Ishikawa (cell line): Measurements from ENCODE around the gene RBPJ.

Experiments used
- CEBPB ChIP-seq: IDR thresholded peaks from 2 replicates; pipeline ENCODE4 v1.6.1; 2012
- CREB1 ChIP-seq: IDR thresholded peaks from 2 replicates; pipeline ENCODE4 v1.6.1; 2012; ENCODE audit warnings: low read depth
- EGR1 ChIP-seq: IDR thresholded peaks from 2 replicates; pipeline ENCODE4 v1.6.1; 2012
- EP300 ChIP-seq: IDR thresholded peaks from 2 replicates; pipeline ENCODE4 v1.6.1; 2012; ENCODE audit warnings: borderline replicate concordance
- FOXM1 ChIP-seq: IDR thresholded peaks from 2 replicates; pipeline ENCODE4 v1.6.1; 2012; ENCODE audit warnings: low read depth, borderline replicate concordance
- NFIC ChIP-seq: IDR thresholded peaks from 2 replicates; pipeline ENCODE4 v1.6.1; 2012
- RAD21 ChIP-seq: IDR thresholded peaks from 2 replicates; pipeline ENCODE4 v1.6.1; 2012; ENCODE audit warnings: low read depth
- TAF1 ChIP-seq: IDR thresholded peaks from 2 replicates; pipeline ENCODE4 v1.6.1; 2012; ENCODE audit warnings: low read depth, mild to moderate bottlenecking
- TCF12 ChIP-seq: IDR thresholded peaks from 2 replicates; pipeline ENCODE4 v1.6.1; 2012; ENCODE audit warnings: low read depth
- TEAD4 ChIP-seq: IDR thresholded peaks from 2 replicates; pipeline ENCODE4 v1.6.1; 2012
- YY1 ChIP-seq: IDR thresholded peaks from 2 replicates; pipeline ENCODE4 v1.6.1; 2012; ENCODE audit warnings: low read depth
- ZBTB7A ChIP-seq: IDR thresholded peaks from 2 replicates; pipeline ENCODE4 v1.6.1; 2012; ENCODE audit warnings: low read depth
- TF ChIP-seq, protein P1 (sequence below): IDR thresholded peaks from 2 replicates; pipeline ENCODE4 v1.6.1; 2012
- TF ChIP-seq, protein P2 (sequence below): IDR thresholded peaks from 2 replicates; pipeline ENCODE4 v1.6.1; 2012
- TF ChIP-seq, protein P3 (sequence below): IDR thresholded peaks from 2 replicates; pipeline ENCODE4 v1.6.1; 2012; ENCODE audit warnings: low read depth, mild to moderate bottlenecking

The RBPJ gene

DNA sequence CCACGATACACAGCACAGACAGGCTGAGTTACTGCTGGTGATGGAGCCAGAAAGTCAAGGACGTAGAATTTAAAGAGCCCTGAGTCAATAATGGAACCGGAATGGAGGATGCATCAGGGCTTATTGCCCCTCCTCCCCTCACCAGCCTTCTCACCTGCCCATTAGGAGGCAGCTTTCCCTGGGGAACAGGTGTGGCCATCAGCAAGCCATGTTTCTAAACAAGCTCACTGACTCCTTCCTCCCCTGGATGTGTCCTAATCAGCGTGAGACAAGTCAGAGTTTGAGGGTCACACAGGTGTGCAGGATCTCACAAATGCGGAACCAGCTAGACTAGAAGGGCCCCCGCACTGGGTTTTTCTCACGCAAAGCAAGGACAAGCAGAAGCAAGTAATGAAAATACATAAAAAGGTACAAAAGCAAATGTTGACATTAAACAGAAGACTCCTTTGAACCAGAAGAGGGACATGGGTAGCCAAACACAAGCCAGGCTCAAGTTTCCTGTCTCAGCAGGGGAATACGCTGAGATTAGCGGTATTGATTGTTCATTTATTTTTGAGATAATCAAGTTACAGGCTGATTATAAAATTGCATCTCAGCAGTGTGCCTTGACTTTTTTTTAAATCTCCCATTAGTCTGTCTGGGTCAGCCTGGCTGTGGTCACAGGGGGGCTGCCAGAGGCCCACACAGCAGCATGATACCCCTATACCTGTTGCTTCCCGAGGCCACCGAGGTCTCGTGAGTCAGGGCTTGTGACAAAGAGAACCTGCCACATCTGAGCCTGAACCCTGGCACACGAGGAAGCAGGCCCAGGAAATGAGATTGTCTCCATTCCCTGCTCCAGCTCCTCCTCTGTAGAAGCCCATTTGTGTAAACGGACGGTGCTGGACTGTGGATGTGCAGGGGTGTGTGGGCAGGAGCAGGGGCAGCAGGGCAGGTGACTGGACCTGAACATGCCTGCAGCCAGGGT, 132.0 kb downstream of the RBPJ start:
- TF ChIP-seq EGR1: no peak
- TF ChIP-seq, protein P1, sequence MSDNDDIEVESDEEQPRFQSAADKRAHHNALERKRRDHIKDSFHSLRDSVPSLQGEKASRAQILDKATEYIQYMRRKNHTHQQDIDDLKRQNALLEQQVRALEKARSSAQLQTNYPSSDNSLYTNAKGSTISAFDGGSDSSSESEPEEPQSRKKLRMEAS: no peak
- no peak for TF ChIP-seq TAF1
- TF ChIP-seq FOXM1: no peak
- no peak for TF ChIP-seq TCF12
- no peak for TF ChIP-seq RAD21

DNA sequence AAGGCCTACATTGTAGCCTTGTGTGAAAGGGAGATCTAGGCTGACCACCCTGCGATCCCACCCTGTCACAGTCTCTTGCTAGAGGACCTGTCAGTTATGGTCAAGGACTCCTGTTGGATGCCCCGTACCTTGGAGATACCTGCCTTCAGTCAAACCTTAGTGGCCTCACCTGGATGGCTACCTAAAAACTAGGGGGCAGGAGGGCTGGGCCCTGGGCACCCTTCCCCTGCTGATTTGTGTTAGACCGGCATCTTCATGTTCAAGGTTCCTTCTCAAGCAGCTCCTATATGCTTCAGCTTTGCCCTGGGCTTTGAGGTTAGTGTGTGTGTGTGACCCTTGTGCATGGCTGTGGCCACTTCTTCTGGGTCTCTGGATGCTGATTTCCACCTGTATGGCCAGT, 134.1 kb downstream of the RBPJ start:
- TF ChIP-seq NFIC (no peak), CREB1 (no peak), TAF1 (no peak), CEBPB (no peak), YY1 (no peak), ZBTB7A (no peak), FOXM1 (no peak), RAD21 (no peak), EGR1 (no peak), TCF12 (no peak), EP300 (no peak), TEAD4 (no peak)
- TF ChIP-seq, protein P2, sequence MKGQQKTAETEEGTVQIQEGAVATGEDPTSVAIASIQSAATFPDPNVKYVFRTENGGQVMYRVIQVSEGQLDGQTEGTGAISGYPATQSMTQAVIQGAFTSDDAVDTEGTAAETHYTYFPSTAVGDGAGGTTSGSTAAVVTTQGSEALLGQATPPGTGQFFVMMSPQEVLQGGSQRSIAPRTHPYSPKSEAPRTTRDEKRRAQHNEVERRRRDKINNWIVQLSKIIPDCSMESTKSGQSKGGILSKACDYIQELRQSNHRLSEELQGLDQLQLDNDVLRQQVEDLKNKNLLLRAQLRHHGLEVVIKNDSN: no peak
- TF ChIP-seq, protein P1: no peak
- TF ChIP-seq, protein P3, sequence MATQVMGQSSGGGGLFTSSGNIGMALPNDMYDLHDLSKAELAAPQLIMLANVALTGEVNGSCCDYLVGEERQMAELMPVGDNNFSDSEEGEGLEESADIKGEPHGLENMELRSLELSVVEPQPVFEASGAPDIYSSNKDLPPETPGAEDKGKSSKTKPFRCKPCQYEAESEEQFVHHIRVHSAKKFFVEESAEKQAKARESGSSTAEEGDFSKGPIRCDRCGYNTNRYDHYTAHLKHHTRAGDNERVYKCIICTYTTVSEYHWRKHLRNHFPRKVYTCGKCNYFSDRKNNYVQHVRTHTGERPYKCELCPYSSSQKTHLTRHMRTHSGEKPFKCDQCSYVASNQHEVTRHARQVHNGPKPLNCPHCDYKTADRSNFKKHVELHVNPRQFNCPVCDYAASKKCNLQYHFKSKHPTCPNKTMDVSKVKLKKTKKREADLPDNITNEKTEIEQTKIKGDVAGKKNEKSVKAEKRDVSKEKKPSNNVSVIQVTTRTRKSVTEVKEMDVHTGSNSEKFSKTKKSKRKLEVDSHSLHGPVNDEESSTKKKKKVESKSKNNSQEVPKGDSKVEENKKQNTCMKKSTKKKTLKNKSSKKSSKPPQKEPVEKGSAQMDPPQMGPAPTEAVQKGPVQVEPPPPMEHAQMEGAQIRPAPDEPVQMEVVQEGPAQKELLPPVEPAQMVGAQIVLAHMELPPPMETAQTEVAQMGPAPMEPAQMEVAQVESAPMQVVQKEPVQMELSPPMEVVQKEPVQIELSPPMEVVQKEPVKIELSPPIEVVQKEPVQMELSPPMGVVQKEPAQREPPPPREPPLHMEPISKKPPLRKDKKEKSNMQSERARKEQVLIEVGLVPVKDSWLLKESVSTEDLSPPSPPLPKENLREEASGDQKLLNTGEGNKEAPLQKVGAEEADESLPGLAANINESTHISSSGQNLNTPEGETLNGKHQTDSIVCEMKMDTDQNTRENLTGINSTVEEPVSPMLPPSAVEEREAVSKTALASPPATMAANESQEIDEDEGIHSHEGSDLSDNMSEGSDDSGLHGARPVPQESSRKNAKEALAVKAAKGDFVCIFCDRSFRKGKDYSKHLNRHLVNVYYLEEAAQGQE: no peak

DNA sequence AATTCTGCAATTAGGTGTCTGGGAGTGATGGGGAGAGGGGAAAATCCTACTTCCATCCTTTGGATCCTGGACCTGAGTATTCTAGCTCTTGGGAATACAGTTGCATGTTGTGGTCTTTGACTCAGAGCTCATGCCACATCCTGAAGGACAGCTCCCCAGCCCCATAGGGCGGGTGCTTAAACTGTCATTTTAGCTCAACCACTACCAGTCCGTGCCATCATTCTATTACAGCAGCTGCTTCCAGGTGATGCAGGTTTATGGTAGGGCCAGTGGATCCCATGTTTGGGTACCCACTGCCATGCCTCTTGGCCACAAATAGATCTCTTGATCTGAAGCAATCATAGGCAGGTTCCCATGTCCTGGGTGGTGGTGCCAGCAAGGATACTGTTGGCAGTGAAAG, 134.8 kb downstream of the RBPJ start:
- TF ChIP-seq FOXM1: no peak
- TF ChIP-seq CEBPB: no peak
- no peak for TF ChIP-seq NFIC
- no peak for TF ChIP-seq RAD21
- TF ChIP-seq, protein P2: no peak
- TF ChIP-seq ZBTB7A: no peak
- no peak for TF ChIP-seq CREB1
- TF ChIP-seq, protein P3: no peak

DNA sequence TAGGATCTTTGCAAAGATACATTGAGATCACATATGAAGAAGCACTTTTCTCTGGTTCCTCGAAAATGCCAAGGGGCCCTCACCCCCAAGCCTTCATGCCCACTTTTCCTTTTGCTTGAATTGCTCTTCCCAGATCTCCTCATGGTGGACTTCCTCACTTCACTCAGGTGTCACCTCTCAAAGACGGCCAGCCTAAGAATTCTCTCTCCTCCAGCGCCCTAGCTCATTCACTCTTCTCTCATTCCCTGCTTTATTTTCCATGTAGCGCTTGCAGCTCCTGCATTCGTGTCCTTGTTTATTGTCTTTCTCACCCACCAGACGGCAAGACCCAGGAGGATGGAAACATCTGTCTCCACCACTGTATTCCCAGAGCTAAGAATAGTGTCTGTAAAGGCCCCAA, 136.6 kb downstream of the RBPJ start:
- TF ChIP-seq ZBTB7A (no peak), EGR1 (no peak)

DNA sequence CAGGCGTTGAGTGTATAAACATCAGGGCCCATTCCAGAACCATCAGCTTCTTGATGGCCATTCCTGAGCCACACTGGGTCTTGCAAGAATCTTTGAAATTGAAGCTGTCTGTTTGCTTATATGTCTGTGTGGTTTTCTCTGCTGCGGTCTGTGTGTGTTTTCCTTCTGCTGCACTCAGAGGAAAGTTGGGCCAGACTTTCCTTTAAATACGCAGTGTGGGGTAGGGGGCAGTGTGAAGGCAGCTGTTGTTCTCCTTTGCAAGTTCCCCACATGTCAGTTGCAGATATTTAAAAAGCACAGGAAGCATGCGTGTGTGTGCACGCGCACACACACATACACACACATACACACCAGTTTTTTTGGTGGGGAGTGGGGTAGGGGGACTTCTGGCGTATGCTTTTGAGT, 137.3 kb downstream of the RBPJ start:
- TF ChIP-seq ZBTB7A: no peak
- no peak for TF ChIP-seq TCF12
- TF ChIP-seq, protein P2: no peak
- no peak for TF ChIP-seq EP300
- no peak for TF ChIP-seq YY1
- TF ChIP-seq RAD21: no peak
- no peak for TF ChIP-seq TAF1
